Stimulated activated CD8-positive, alpha-beta memory T cell treated with anti-CD3 and anti-CD28 coated beads, Interleukin-12 subunit alpha, Interleukin-12 subunit beta, amount 100 ng/mL, for 24 hours (primary cell): ENCODE results near the gene PIK3R6.
"Not testable (repeated sequence)": the region's sequence is repeated elsewhere in the genome, so short reads cannot be mapped to it uniquely, and the experiment has no call there.

Experiments
- DNase-seq: peaks from one replicate; pipeline ENCODE4 v3.0.0-alpha.2; 2020; ENCODE audit errors: extremely low read depth

The PIK3R6 gene

GRCh38 chr17:8873801-8874715, 6.6 kb upstream of the PIK3R6 start:
- no peak for DNase-seq

GRCh38 chr17:8872705-8873435, 5.4 kb upstream of the PIK3R6 start:
- no peak for DNase-seq

- DNase-seq: no peak
These were observed 4.7 kb upstream of the PIK3R6 start for GRCh38 chr17:8872036-8872704.

GRCh38 chr17:8871081-8871581, 3.7 kb upstream of the PIK3R6 start:
- no peak for DNase-seq

- DNase-seq: no peak
These were observed 3.0 kb upstream of the PIK3R6 start for GRCh38 chr17:8870406-8871040.

- no peak for DNase-seq
These were observed 1.8 kb upstream of the PIK3R6 start for GRCh38 chr17:8869114-8869815.

GRCh38 chr17:8868529-8868951, 1.1 kb upstream of the PIK3R6 start:
- DNase-seq: no peak

- DNase-seq: no peak
These were observed 618 bp upstream of the PIK3R6 start for GRCh38 chr17:8868092-8868491.

GRCh38 chr17:8865811-8866210, 1.7 kb downstream of the PIK3R6 start:
- no peak for DNase-seq

- DNase-seq: no peak
These were observed 2.1 kb downstream of the PIK3R6 start for GRCh38 chr17:8865385-8865784.

GRCh38 chr17:8862213-8863056, 5.0 kb downstream of the PIK3R6 start:
- DNase-seq: no peak

GRCh38 chr17:8861495-8862181, 5.8 kb downstream of the PIK3R6 start:
- DNase-seq: no peak

GRCh38 chr17:8859804-8860430, 7.6 kb downstream of the PIK3R6 start:
- no peak for DNase-seq

- DNase-seq: no peak
These were observed 8.3 kb downstream of the PIK3R6 start for GRCh38 chr17:8859027-8859803.

- no peak for DNase-seq
These were observed 9.6 kb downstream of the PIK3R6 start for GRCh38 chr17:8857919-8858318.

GRCh38 chr17:8856869-8857575, 10.5 kb downstream of the PIK3R6 start:
- no peak for DNase-seq

- DNase-seq: not testable (repeated sequence)
These were observed 11.3 kb downstream of the PIK3R6 start for GRCh38 chr17:8856205-8856603.
